DND-41 (cell line): ENCODE data around the gene TMEM9.

ENCODE experiments used
- ATAC-seq: fragments of 200-7000 bp; cut with Tn5 transposase; 3 replicates; pipeline ENCODE4 v1.9.1; 2021; ENCODE audit warnings: low read depth; ENCODE audit not compliant: insufficient read depth
- DNase-seq: peaks from one replicate; pipeline ENCODE4 v3.0.0-alpha.2; 2020
- H2AFZ ChIP-seq: 2 replicates; pipeline ENCODE4 v1.6.0; 2012; ENCODE audit warnings: low read depth, low read length
- H3K27ac ChIP-seq: 2 replicates; pipeline ENCODE4 v1.5.1; 2012; ENCODE audit warnings: low read length, inconsistent platforms
- H3K27me3 ChIP-seq: fragments of 200-600 bp; sonication (generic); 2 replicates; pipeline ENCODE4 v1.6.0; 2012; ENCODE audit warnings: low read length, mild to moderate bottlenecking, inconsistent platforms; ENCODE audit not compliant: insufficient read depth, poor library complexity
- H3K36me3 ChIP-seq: 2 replicates; pipeline ENCODE4 v1.5.1; 2012; ENCODE audit warnings: low read length, inconsistent platforms; ENCODE audit not compliant: insufficient read depth
- H3K4me1 ChIP-seq: 2 replicates; pipeline ENCODE4 v1.5.1; 2012; ENCODE audit warnings: mild to moderate bottlenecking, low read length; ENCODE audit not compliant: insufficient read depth
- H3K4me2 ChIP-seq: 2 replicates; pipeline ENCODE4 v1.6.0; 2012; ENCODE audit warnings: mild to moderate bottlenecking, moderate library complexity, low read length, inconsistent platforms; ENCODE audit not compliant: insufficient read depth
- H3K4me3 ChIP-seq, 2 experiments: fragments of 200-600 bp in 1 of 2; shearing (Covaris generic) in 1 of 2; 2 replicates each; pipeline ENCODE4 v1.5.1; 2012 to 2016; ENCODE audit warnings: inconsistent platforms in 2 of 2, low read length in 2 of 2, mild to moderate bottlenecking in 2 of 2, low read depth in 1 of 2, moderate library complexity in 1 of 2
- H3K79me2 ChIP-seq: 2 replicates; pipeline ENCODE4 v1.6.0; 2012; ENCODE audit warnings: low read length, inconsistent platforms; ENCODE audit not compliant: insufficient read depth
- H3K9ac ChIP-seq: 2 replicates; pipeline ENCODE4 v1.6.0; 2012; ENCODE audit warnings: low read depth, mild to moderate bottlenecking, inconsistent platforms, low read length, moderate library complexity
- H3K9me3 ChIP-seq: 2 replicates; pipeline ENCODE4 v1.5.1; 2012; ENCODE audit warnings: low read length, moderate library complexity, mild to moderate bottlenecking, inconsistent platforms; ENCODE audit not compliant: insufficient read depth, severe bottlenecking
- H4K20me1 ChIP-seq: 2 replicates; pipeline ENCODE4 v1.6.0; 2012; ENCODE audit warnings: low read length; ENCODE audit not compliant: insufficient read depth
- EZH2 ChIP-seq: IDR thresholded peaks from 3 replicates; pipeline ENCODE4 v1.6.1; 2012; ENCODE audit warnings: borderline replicate concordance, low read depth, mild to moderate bottlenecking, moderate library complexity, low read length, inconsistent platforms; ENCODE audit not compliant: severe bottlenecking
- TF ChIP-seq, protein P1 (sequence below): IDR thresholded peaks from 2 replicates; pipeline ENCODE4 v1.5.1; 2012; ENCODE audit warnings: borderline replicate concordance, low read length, moderate library complexity, mild to moderate bottlenecking; ENCODE audit not compliant: poor library complexity, severe bottlenecking; ENCODE audit errors: extremely low read depth

The TMEM9 gene

DNA sequence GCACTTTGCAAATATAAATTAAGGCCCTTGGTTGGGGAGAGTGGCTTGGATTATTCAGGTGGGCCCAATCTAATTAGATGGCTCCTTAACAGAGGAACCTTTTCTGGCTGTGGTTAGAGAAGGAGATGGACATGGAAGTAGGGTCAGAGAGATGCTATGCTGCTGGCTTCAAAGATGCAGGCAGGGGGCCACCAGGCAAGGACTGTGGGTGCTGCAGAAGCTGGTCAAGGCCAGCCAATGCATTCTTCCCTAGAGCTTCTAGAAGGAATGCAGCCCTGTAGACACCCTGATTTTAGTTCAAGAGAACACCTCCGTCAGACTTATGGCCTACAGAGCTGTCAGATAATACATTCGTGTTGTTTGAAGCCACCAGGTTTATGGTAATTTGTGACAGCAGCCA is 3.7 kb upstream of the TMEM9 start:
- Histone ChIP-seq H3K4me2 (no peak overlapping the region), H3K9me3 (no peaks in the 10 kb centered on the region), H3K9ac (no peak overlapping the region), H3K27ac (no peak overlapping the region), H3K27me3 (peaks cover 4% of the 10 kb centered on the region), H3K4me3 (no peak overlapping the region), H2AFZ (no peak overlapping the region), H3K4me1 (peaks cover 15% of the 10 kb centered on the region), H3K79me2 (peaks cover 7% of the 10 kb centered on the region), H3K36me3 (no peaks in the 10 kb centered on the region), H4K20me1 (no peaks in the 10 kb centered on the region)
- ATAC-seq, result no peak
- TF ChIP-seq, protein P1, sequence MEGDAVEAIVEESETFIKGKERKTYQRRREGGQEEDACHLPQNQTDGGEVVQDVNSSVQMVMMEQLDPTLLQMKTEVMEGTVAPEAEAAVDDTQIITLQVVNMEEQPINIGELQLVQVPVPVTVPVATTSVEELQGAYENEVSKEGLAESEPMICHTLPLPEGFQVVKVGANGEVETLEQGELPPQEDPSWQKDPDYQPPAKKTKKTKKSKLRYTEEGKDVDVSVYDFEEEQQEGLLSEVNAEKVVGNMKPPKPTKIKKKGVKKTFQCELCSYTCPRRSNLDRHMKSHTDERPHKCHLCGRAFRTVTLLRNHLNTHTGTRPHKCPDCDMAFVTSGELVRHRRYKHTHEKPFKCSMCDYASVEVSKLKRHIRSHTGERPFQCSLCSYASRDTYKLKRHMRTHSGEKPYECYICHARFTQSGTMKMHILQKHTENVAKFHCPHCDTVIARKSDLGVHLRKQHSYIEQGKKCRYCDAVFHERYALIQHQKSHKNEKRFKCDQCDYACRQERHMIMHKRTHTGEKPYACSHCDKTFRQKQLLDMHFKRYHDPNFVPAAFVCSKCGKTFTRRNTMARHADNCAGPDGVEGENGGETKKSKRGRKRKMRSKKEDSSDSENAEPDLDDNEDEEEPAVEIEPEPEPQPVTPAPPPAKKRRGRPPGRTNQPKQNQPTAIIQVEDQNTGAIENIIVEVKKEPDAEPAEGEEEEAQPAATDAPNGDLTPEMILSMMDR, result no peak
- no peak for TF ChIP-seq EZH2
- DNase-seq, result no peak

DNA sequence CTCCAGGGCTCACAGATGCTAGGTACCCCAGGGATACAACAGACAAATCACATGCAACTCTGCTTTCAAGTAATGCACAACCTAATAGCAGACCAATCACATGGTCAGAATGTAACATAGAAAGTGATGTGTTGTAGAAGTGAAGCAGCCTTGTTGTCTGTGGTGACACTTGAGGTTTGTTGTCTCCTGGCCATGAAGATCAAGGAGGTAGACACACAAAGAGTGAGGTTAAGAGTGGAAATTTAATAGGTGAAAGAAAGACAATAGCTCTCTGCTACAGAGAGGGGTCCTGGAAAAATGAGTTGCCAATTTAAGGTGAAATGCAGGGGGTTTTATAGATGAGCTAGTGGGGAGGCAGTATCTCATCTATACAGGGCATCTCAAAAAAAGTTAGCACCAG is 2.5 kb upstream of the TMEM9 start:
- Histone ChIP-seq H3K36me3 (peaks cover 4% of the 10 kb centered on the region), H3K27me3 (peaks cover 4% of the 10 kb centered on the region), H3K4me2 (no peak overlapping the region), H3K27ac (no peak overlapping the region), H2AFZ (no peak overlapping the region), H4K20me1 (no peaks in the 10 kb centered on the region), H3K9ac (no peak overlapping the region), H3K4me3 (no peak overlapping the region), H3K4me1 (peaks cover 22% of the 10 kb centered on the region), H3K79me2 (peaks cover 7% of the 10 kb centered on the region), H3K9me3 (no peaks in the 10 kb centered on the region)
- TF ChIP-seq, protein P1, result no peak
- TF ChIP-seq EZH2, result no peak
- no peak for ATAC-seq
- no peak for DNase-seq

DNA sequence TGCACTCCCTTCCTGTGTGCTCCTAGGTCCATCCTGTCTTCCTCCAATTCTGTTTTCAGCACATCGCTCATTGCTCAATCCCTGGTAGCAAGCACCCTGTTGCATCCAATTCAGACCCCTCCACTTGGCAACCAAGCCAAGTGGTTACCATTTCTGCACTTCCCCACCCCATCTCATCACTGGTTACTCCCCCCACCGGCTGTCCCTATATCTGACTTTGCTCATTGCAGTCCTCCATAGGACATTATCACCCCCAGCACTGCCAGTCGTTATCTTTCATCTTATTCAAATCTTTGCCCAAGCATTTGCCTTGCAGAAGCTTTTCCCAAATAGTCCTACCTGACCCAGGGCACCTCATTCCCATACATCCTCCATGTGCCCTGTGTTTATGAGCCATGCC is 2.1 kb upstream of the TMEM9 start:
- H3K4me2 ChIP-seq, result no peak overlapping the region
- no peak overlapping the region for H3K27ac ChIP-seq
- no peak for DNase-seq
- H3K9me3 ChIP-seq, result no peaks in the 10 kb centered on the region
- TF ChIP-seq, protein P1, result no peak
- no peak for TF ChIP-seq EZH2
- no peak for ATAC-seq
- peaks cover 9% of the 10 kb centered on the region for H3K36me3 ChIP-seq
- H3K27me3 ChIP-seq, result peaks cover 4% of the 10 kb centered on the region
- no peak overlapping the region for H3K4me3 ChIP-seq
- H4K20me1 ChIP-seq, result no peaks in the 10 kb centered on the region
- H2AFZ ChIP-seq, result no peak overlapping the region
- H3K79me2 ChIP-seq, result peaks cover 7% of the 10 kb centered on the region
- H3K4me1 ChIP-seq, result peaks cover 22% of the 10 kb centered on the region
- no peak overlapping the region for H3K9ac ChIP-seq

DNA sequence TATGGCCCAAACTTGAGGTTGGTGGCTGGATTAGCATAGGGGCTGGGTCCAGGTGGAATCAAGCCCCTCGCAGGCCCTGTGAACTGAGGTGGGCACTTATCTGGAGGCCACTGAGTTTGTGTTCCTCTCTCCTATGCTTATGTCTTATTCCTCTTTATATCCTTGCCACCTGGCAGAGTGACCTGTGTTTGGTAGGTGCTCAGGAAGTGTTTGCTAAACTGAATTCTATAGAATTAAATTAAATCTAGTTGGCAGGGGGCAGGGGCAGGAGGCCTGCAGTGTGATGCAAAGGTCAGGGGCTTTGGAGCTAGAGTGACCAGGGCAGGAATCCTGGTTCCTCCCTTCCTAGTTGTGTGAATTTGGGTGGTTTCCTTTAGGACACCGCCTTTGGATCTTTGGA is 1.1 kb upstream of the TMEM9 start:
- Histone ChIP-seq H3K79me2 (peaks cover 7% of the 10 kb centered on the region), H3K4me3 (no peak overlapping the region), H2AFZ (no peak overlapping the region), H3K9me3 (no peaks in the 10 kb centered on the region), H3K9ac (no peak overlapping the region), H3K36me3 (peaks cover 19% of the 10 kb centered on the region), H3K4me1 (peaks cover 22% of the 10 kb centered on the region), H3K4me2 (no peak overlapping the region), H4K20me1 (no peaks in the 10 kb centered on the region), H3K27ac (no peak overlapping the region), H3K27me3 (peaks cover 4% of the 10 kb centered on the region)
- no peak for ATAC-seq
- no peak for DNase-seq
- TF ChIP-seq EZH2, result no peak
